MM.1S (cell line): ENCODE results near the gene GPR148.

Source experiments
- DNase-seq: peaks from one replicate; pipeline ENCODE4 v3.0.0-alpha.2; 2015
- H2AFZ ChIP-seq: fragments of 300-600 bp; sonication (generic); 2 replicates; pipeline ENCODE4 v1.6.0; 2016; ENCODE audit warnings: antibody characterized with exemption, low read length
- H3F3A ChIP-seq: fragments of 300-600 bp; sonication (generic); 2 replicates; pipeline ENCODE4 v1.6.1; 2016; ENCODE audit warnings: mild to moderate bottlenecking, antibody characterized with exemption, low read length, moderate library complexity, mixed read lengths; ENCODE audit not compliant: insufficient read depth
- H3K27ac ChIP-seq: fragments of 300-600 bp; sonication (generic); 2 replicates; pipeline ENCODE4 v1.5.1; 2016; ENCODE audit warnings: mild to moderate bottlenecking, low read length
- H3K27me3 ChIP-seq: fragments of 300-600 bp; sonication (generic); replicated peaks from 2 replicates; pipeline ENCODE4 v1.6.0; 2016; ENCODE audit warnings: low read length; ENCODE audit not compliant: insufficient read depth
- H3K36me3 ChIP-seq: fragments of 300-600 bp; sonication (generic); replicated peaks from 2 replicates; pipeline ENCODE4 v1.6.1; 2016; ENCODE audit warnings: mild to moderate bottlenecking, low read length, mixed read lengths; ENCODE audit not compliant: insufficient read depth
- H3K4me1 ChIP-seq: fragments of 300-600 bp; sonication (generic); 2 replicates; pipeline ENCODE4 v1.6.1; 2016; ENCODE audit warnings: low read length, mixed read lengths
- H3K4me2 ChIP-seq: fragments of 300-600 bp; sonication (generic); 2 replicates; pipeline ENCODE4 v1.6.0; 2016; ENCODE audit warnings: low read depth, low read length
- H3K4me3 ChIP-seq: fragments of 300-600 bp; sonication (generic); 2 replicates; pipeline ENCODE4 v1.5.1; 2016; ENCODE audit warnings: low read length, mixed read lengths
- H3K79me2 ChIP-seq: fragments of 300-600 bp; sonication (generic); 2 replicates; pipeline ENCODE4 v1.6.1; 2016; ENCODE audit warnings: mixed run types, low read length, mixed read lengths
- H3K9ac ChIP-seq: fragments of 300-600 bp; sonication (generic); 2 replicates; pipeline ENCODE4 v1.6.1; 2016; ENCODE audit warnings: low read length, mixed read lengths
- H3K9me2 ChIP-seq: fragments of 300-600 bp; sonication (generic); replicated peaks from 2 replicates; pipeline ENCODE4 v1.6.1; 2016; ENCODE audit warnings: mild to moderate bottlenecking, low read length, mixed read lengths; ENCODE audit not compliant: insufficient read depth
- H3K9me3 ChIP-seq: fragments of 300-600 bp; sonication (generic); replicated peaks from 2 replicates; pipeline ENCODE4 v1.6.1; 2016; ENCODE audit warnings: mild to moderate bottlenecking, low read length, mixed read lengths; ENCODE audit not compliant: insufficient read depth
- H4K20me1 ChIP-seq: fragments of 300-600 bp; sonication (generic); 2 replicates; pipeline ENCODE4 v1.6.1; 2016; ENCODE audit warnings: mild to moderate bottlenecking, low read length, moderate library complexity, mixed read lengths; ENCODE audit not compliant: insufficient read depth
- CTCF ChIP-seq: fragments of 300-600 bp; sonication (generic); IDR thresholded peaks from 2 replicates; pipeline ENCODE4 v1.5.1; 2016; ENCODE audit warnings: antibody characterized with exemption, low read length, mixed read lengths
- EZH2 ChIP-seq: fragments of 300-600 bp; sonication (generic); optimal IDR thresholded peaks from 2 replicates; pipeline ENCODE3; 2017; ENCODE audit warnings: low read depth, mild to moderate bottlenecking, antibody characterized with exemption, low read length, mixed read lengths
- EZH2phosphoT487 ChIP-seq: fragments of 300-600 bp; sonication (generic); IDR thresholded peaks from 2 replicates; pipeline ENCODE4 v1.6.1; 2018; ENCODE audit warnings: antibody characterized with exemption, low read length

The GPR148 gene

GRCh38 chr2:130720036-130720435 lies 8.8 kb upstream of the GPR148 start:
- H4K20me1 ChIP-seq, result no peaks in the 10 kb centered on the region
- no peak overlapping the region for H3K27ac ChIP-seq
- no peaks in the 10 kb centered on the region for H3F3A ChIP-seq
- H3K9me2 ChIP-seq, result no peaks in the 10 kb centered on the region
- no peak overlapping the region for H3K4me3 ChIP-seq
- no peak for DNase-seq
- no peak overlapping the region for H2AFZ ChIP-seq
- no peaks in the 10 kb centered on the region for H3K27me3 ChIP-seq
- H3K9me3 ChIP-seq, result no peaks in the 10 kb centered on the region
- no peaks in the 10 kb centered on the region for H3K36me3 ChIP-seq
- TF ChIP-seq EZH2 (no peak), CTCF (no peak), EZH2phosphoT487 (no peak)
- H3K4me1 ChIP-seq, result no peaks in the 10 kb centered on the region
- H3K9ac ChIP-seq, result no peak overlapping the region
- no peaks in the 10 kb centered on the region for H3K79me2 ChIP-seq
- no peak overlapping the region for H3K4me2 ChIP-seq

GRCh38 chr2:130720528-130720927 lies 8.3 kb upstream of the GPR148 start:
- Histone ChIP-seq H3K9me2 (no peaks in the 10 kb centered on the region), H3K36me3 (no peaks in the 10 kb centered on the region), H3K27ac (no peak overlapping the region), H3K27me3 (no peaks in the 10 kb centered on the region), H2AFZ (no peak overlapping the region), H3K4me1 (no peaks in the 10 kb centered on the region), H3K9ac (no peak overlapping the region), H4K20me1 (no peaks in the 10 kb centered on the region), H3K79me2 (no peaks in the 10 kb centered on the region), H3K4me3 (no peak overlapping the region), H3F3A (no peaks in the 10 kb centered on the region), H3K9me3 (no peaks in the 10 kb centered on the region), H3K4me2 (no peak overlapping the region)
- no peak for TF ChIP-seq EZH2phosphoT487
- TF ChIP-seq CTCF, result no peak
- no peak for TF ChIP-seq EZH2
- no peak for DNase-seq

GRCh38 chr2:130724455-130724854 lies 4.4 kb upstream of the GPR148 start:
- no peak overlapping the region for H2AFZ ChIP-seq

More at GRCh38 chr2:130724455-130724854, 4.4 kb upstream of the GPR148 start:
- Histone ChIP-seq H3K4me3 (no peak overlapping the region), H3K36me3 (no peaks in the 10 kb centered on the region), H3K4me1 (peaks cover 5% of the 10 kb centered on the region; the same call in 1 of the 2 replicates), H3K9ac (no peak overlapping the region), H3K4me2 (no peak overlapping the region), H3F3A (peaks cover 3% of the 10 kb centered on the region), H3K27me3 (no peaks in the 10 kb centered on the region), H3K27ac (no peak overlapping the region), H3K79me2 (no peaks in the 10 kb centered on the region), H3K9me3 (no peaks in the 10 kb centered on the region), H4K20me1 (no peaks in the 10 kb centered on the region), H3K9me2 (no peaks in the 10 kb centered on the region)
- no peak for DNase-seq
- TF ChIP-seq EZH2 (no peak), EZH2phosphoT487 (no peak), CTCF (no peak)
